Glutamatergic neuron (in vitro differentiated cells): ENCODE measurements around the gene KCNK2. TPM values are rescaled to one million over a fixed set of nuclear protein-coding genes. Genes with fewer than 3 reads are reported as not detected.

Experiments used
- DNase-seq: peaks from one replicate; pipeline ENCODE4 v3.0.0; 2022
- H3K27ac Mint-ChIP-seq: one replicate; pipeline ENCODE4 v1.8.0; 2020; ENCODE audit warnings: mild to moderate bottlenecking, mixed read lengths, inconsistent platforms; ENCODE audit not compliant: unreplicated experiment
- H3K27me3 Mint-ChIP-seq: one replicate; pipeline ENCODE4 v1.8.0; 2020; ENCODE audit warnings: mild to moderate bottlenecking, moderate library complexity, mixed read lengths, inconsistent platforms; ENCODE audit not compliant: unreplicated experiment
- H3K36me3 Mint-ChIP-seq: one replicate; pipeline ENCODE4 v1.8.0; 2020; ENCODE audit warnings: mild to moderate bottlenecking, mixed read lengths, inconsistent platforms; ENCODE audit not compliant: unreplicated experiment
- H3K4me1 Mint-ChIP-seq: one replicate; pipeline ENCODE4 v1.8.0; 2020; ENCODE audit warnings: mild to moderate bottlenecking, low read depth, mixed read lengths, inconsistent platforms; ENCODE audit not compliant: unreplicated experiment
- H3K4me3 Mint-ChIP-seq: one replicate; pipeline ENCODE4 v1.8.0; 2020; ENCODE audit warnings: mild to moderate bottlenecking, mixed read lengths, inconsistent platforms; ENCODE audit not compliant: unreplicated experiment
- H3K9me3 Mint-ChIP-seq: one replicate; pipeline ENCODE4 v1.8.0; 2020; ENCODE audit warnings: mild to moderate bottlenecking, moderate library complexity, mixed read lengths, inconsistent platforms; ENCODE audit not compliant: unreplicated experiment
- CTCF ChIP-seq: fragments of 200-600 bp; sonication (generic); IDR thresholded peaks from one replicate; pipeline ENCODE4 v1.5.0; 2021; ENCODE audit not compliant: partially characterized antibody, unreplicated experiment
- total RNA-seq: library from RNA; stranded (reverse); fragmentation: NEBNext Ultra II Directional; extraction: Animal tissue kit (Norgen Biotek cat#: 25700); gene quantifications from one replicate; pipeline ENCODE4 v1.2.1, GENCODE V29; 2021; ENCODE audit not compliant: unreplicated experiment

Gene KCNK2
- total RNA-seq, 1 donor from 2014 or later: not detected

GRCh38 chr1:215202868-215203267 lies 120.3 kb downstream of the KCNK2 start:
- TF ChIP-seq CTCF: no peak
- H3K27ac Mint-ChIP-seq: peak overlapping the region; percentile 44

GRCh38 chr1:215210167-215210566 lies 127.6 kb downstream of the KCNK2 start:
- Mint-ChIP-seq H3K9me3 (peaks cover 3% of the 10 kb centered on the region), H3K4me3 (no peak overlapping the region), H3K27me3 (no peaks in the 10 kb centered on the region), H3K27ac (no peak overlapping the region), H3K4me1 (no peaks in the 10 kb centered on the region), H3K36me3 (no peaks in the 10 kb centered on the region)
- DNase-seq: no peak
- TF ChIP-seq CTCF: no peak

More at GRCh38 chr1:215202868-215203267, 120.3 kb downstream of the KCNK2 start:
- DNase-seq: no peak
- no peaks in the 10 kb centered on the region for H3K27me3 Mint-ChIP-seq
- no peak overlapping the region for H3K4me3 Mint-ChIP-seq
- peaks cover 20% of the 10 kb centered on the region for H3K4me1 Mint-ChIP-seq
- H3K9me3 Mint-ChIP-seq: no peaks in the 10 kb centered on the region
- H3K36me3 Mint-ChIP-seq: no peaks in the 10 kb centered on the region

- H3K27ac Mint-ChIP-seq: no peak overlapping the region
- no peak for TF ChIP-seq CTCF
- no peaks in the 10 kb centered on the region for H3K36me3 Mint-ChIP-seq
- peaks cover 3% of the 10 kb centered on the region for H3K9me3 Mint-ChIP-seq
- DNase-seq: no peak
- H3K4me3 Mint-ChIP-seq: no peak overlapping the region
- no peaks in the 10 kb centered on the region for H3K27me3 Mint-ChIP-seq
- no peaks in the 10 kb centered on the region for H3K4me1 Mint-ChIP-seq
Measured at GRCh38 chr1:215215846-215216245, 133.3 kb downstream of the KCNK2 start.

- Mint-ChIP-seq H3K36me3 (no peaks in the 10 kb centered on the region), H3K4me1 (no peaks in the 10 kb centered on the region), H3K4me3 (no peak overlapping the region), H3K27ac (no peak overlapping the region), H3K9me3 (no peaks in the 10 kb centered on the region), H3K27me3 (peaks cover 2% of the 10 kb centered on the region)
- TF ChIP-seq CTCF: no peak
- DNase-seq: no peak
Measured at GRCh38 chr1:215219372-215219771, 136.8 kb downstream of the KCNK2 start.

GRCh38 chr1:215220346-215220745 lies 137.8 kb downstream of the KCNK2 start:
- Mint-ChIP-seq H3K27me3 (peaks cover 2% of the 10 kb centered on the region), H3K36me3 (no peaks in the 10 kb centered on the region)
- no peak for TF ChIP-seq CTCF

More at GRCh38 chr1:215220346-215220745, 137.8 kb downstream of the KCNK2 start:
- Mint-ChIP-seq H3K4me3 (no peak overlapping the region), H3K27ac (no peak overlapping the region), H3K9me3 (no peaks in the 10 kb centered on the region), H3K4me1 (no peaks in the 10 kb centered on the region)
- DNase-seq: no peak
